Activated CD4-positive, alpha-beta T cell treated with anti-CD3 and anti-CD28 coated beads, Interleukin-10, Interleukin-2, amounts not matched to agents 100 ng/mL and 50 ng/mL, durations not matched to agents 16 hours and 8 hours (primary cell): ENCODE measurements around the gene AGBL2.

Experiments used
- DNase-seq: peaks from one replicate; pipeline ENCODE4 v3.0.0-alpha.2; 2020

Gene AGBL2

GRCh38 chr11:47628026-47628425, 87.1 kb downstream of the AGBL2 start:
- no peak for DNase-seq

GRCh38 chr11:47626234-47626633, 88.9 kb downstream of the AGBL2 start:
- no peak for DNase-seq

GRCh38 chr11:47620836-47621378, 94.3 kb downstream of the AGBL2 start:
- no peak for DNase-seq

GRCh38 chr11:47617417-47617809, 97.8 kb downstream of the AGBL2 start:
- DNase-seq = peak; percentile 31

GRCh38 chr11:47616726-47617416, 98.3 kb downstream of the AGBL2 start:
- DNase-seq = peak; percentile 33

GRCh38 chr11:47615249-47615648, 99.9 kb downstream of the AGBL2 start:
- no peak for DNase-seq

- DNase-seq = no peak
Measured at GRCh38 chr11:47611348-47611794, 103.8 kb downstream of the AGBL2 start.

GRCh38 chr11:47609675-47610074, 105.5 kb downstream of the AGBL2 start:
- peak; percentile 14 for DNase-seq
